Measurements from ENCODE around the gene MAP2K2. TPM values are rescaled to one million over a fixed set of nuclear protein-coding genes. Genes with fewer than 3 reads are reported as not detected.

Gene MAP2K2
- total RNA-seq, 1 experiment from 2014 or later = 177 TPM

- Mint-ChIP-seq H3K4me1 (peaks cover 3% of the 10 kb centered on the region), H3K27ac (no peak overlapping the region), H3K36me3 (peaks cover 6% of the 10 kb centered on the region; the same call in 1 of the 2 replicates), H3K27me3 (ENCODE audit: low read depth) (no peaks in the 10 kb centered on the region), H3K4me3 (no peak overlapping the region), H3K9me3 (no peaks in the 10 kb centered on the region)
- ATAC-seq = no peak
- ChIA-PET CTCF (interaction anchor here (1.7 kb wide), 1 partner anchor 51 kb away, joined by 6 read pairs; no protein-coding TSS in a partner anchor), POLR2A (interaction anchor here (0.6 to 0.7 kb wide), 2 partner anchors 11 to 12 kb away, joined by 3 to 6 read pairs; no protein-coding TSS in a partner anchor)
- TF ChIP-seq GRHL2 (CRISPR knock-in tag; IDR thresholded peaks at IDR 0.05; ENCODE audit: insufficient replicate concordance, severe bottlenecking) (no peak), TEAD4 (CRISPR knock-in tag; IDR thresholded peaks at IDR 0.05) (no peak), NR1H2 (CRISPR knock-in tag; IDR thresholded peaks at IDR 0.05) (no peak), AFF4 (CRISPR knock-in tag; IDR thresholded peaks at IDR 0.05; ENCODE audit: borderline replicate concordance) (no peak), CTCF (IDR thresholded peaks at IDR 0.05) (no peak), FOXK1 (CRISPR knock-in tag; IDR thresholded peaks at IDR 0.05) (no peak), ZNF317 (CRISPR knock-in tag; IDR thresholded peaks at IDR 0.05; ENCODE audit: borderline replicate concordance, low read depth) (no peak), ATF6 (CRISPR knock-in tag; IDR thresholded peaks at IDR 0.05) (no peak), ZSCAN18 (CRISPR knock-in tag; IDR thresholded peaks at IDR 0.05) (no peak), ATF2 (CRISPR knock-in tag; IDR thresholded peaks at IDR 0.05; ENCODE audit: borderline replicate concordance, low read depth) (no peak), SMAD4 (CRISPR knock-in tag; IDR thresholded peaks at IDR 0.05) (no peak), IRF2 (CRISPR knock-in tag; IDR thresholded peaks at IDR 0.05; ENCODE audit: borderline replicate concordance, low read depth) (no peak), ZNF396 (CRISPR knock-in tag; IDR thresholded peaks at IDR 0.05; ENCODE audit: borderline replicate concordance) (no peak), ELF4 (CRISPR knock-in tag; IDR thresholded peaks at IDR 0.05; ENCODE audit: low read depth) (no peak), KAT7 (CRISPR knock-in tag; IDR thresholded peaks at IDR 0.05; ENCODE audit: borderline replicate concordance) (no peak)
- TF ChIP-seq, protein P1, sequence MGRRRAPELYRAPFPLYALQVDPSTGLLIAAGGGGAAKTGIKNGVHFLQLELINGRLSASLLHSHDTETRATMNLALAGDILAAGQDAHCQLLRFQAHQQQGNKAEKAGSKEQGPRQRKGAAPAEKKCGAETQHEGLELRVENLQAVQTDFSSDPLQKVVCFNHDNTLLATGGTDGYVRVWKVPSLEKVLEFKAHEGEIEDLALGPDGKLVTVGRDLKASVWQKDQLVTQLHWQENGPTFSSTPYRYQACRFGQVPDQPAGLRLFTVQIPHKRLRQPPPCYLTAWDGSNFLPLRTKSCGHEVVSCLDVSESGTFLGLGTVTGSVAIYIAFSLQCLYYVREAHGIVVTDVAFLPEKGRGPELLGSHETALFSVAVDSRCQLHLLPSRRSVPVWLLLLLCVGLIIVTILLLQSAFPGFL (CRISPR knock-in tag; IDR thresholded peaks at IDR 0.05; ENCODE audit: borderline replicate concordance) = no peak
- TF ChIP-seq, protein P2, sequence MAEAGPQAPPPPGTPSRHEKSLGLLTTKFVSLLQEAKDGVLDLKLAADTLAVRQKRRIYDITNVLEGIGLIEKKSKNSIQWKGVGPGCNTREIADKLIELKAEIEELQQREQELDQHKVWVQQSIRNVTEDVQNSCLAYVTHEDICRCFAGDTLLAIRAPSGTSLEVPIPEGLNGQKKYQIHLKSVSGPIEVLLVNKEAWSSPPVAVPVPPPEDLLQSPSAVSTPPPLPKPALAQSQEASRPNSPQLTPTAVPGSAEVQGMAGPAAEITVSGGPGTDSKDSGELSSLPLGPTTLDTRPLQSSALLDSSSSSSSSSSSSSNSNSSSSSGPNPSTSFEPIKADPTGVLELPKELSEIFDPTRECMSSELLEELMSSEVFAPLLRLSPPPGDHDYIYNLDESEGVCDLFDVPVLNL (CRISPR knock-in tag; IDR thresholded peaks at IDR 0.05; ENCODE audit: borderline replicate concordance, low read depth) = no peak
- TF ChIP-seq, protein P3, sequence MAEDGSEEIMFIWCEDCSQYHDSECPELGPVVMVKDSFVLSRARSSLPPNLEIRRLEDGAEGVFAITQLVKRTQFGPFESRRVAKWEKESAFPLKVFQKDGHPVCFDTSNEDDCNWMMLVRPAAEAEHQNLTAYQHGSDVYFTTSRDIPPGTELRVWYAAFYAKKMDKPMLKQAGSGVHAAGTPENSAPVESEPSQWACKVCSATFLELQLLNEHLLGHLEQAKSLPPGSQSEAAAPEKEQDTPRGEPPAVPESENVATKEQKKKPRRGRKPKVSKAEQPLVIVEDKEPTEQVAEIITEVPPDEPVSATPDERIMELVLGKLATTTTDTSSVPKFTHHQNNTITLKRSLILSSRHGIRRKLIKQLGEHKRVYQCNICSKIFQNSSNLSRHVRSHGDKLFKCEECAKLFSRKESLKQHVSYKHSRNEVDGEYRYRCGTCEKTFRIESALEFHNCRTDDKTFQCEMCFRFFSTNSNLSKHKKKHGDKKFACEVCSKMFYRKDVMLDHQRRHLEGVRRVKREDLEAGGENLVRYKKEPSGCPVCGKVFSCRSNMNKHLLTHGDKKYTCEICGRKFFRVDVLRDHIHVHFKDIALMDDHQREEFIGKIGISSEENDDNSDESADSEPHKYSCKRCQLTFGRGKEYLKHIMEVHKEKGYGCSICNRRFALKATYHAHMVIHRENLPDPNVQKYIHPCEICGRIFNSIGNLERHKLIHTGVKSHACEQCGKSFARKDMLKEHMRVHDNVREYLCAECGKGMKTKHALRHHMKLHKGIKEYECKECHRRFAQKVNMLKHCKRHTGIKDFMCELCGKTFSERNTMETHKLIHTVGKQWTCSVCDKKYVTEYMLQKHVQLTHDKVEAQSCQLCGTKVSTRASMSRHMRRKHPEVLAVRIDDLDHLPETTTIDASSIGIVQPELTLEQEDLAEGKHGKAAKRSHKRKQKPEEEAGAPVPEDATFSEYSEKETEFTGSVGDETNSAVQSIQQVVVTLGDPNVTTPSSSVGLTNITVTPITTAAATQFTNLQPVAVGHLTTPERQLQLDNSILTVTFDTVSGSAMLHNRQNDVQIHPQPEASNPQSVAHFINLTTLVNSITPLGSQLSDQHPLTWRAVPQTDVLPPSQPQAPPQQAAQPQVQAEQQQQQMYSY (CRISPR knock-in tag; IDR thresholded peaks at IDR 0.05) = no peak
- DNase-seq (ENCODE audit: low spot score) = no peak
Observed at GRCh38 chr19:4088975-4089374, 34.9 kb downstream of the MAP2K2 start.
